Liver (tissue), 9 donors: ENCODE measurements around the gene RAMP3. TPM values are rescaled to one million over a fixed set of nuclear protein-coding genes. Genes with fewer than 3 reads are reported as not detected.

ENCODE experiments used
- DNase-seq: peaks from one replicate; pipeline ENCODE4 v3.0.0-alpha.2; 2017; ENCODE audit warnings: low spot score
- H3K27ac ChIP-seq, 2 donors: one replicate each; pipeline ENCODE4 v1.7.0; 2013; ENCODE audit warnings: inconsistent platforms in 2 of 2, low read length in 2 of 2, control low read depth in 1 of 2, low read depth in 1 of 2, mild to moderate bottlenecking in 1 of 2
- H3K27me3 ChIP-seq, 4 donors: one replicate each; pipeline versions ENCODE4 v1.6.1 to v1.7.0; 2013; ENCODE audit warnings: low read length in 3 of 4, inconsistent platforms in 1 of 4, mild to moderate bottlenecking in 1 of 4, moderate library complexity in 1 of 4; ENCODE audit not compliant: control insufficient read depth in 4 of 4, insufficient read depth in 4 of 4
- H3K36me3 ChIP-seq, 4 donors: one replicate each; pipeline versions ENCODE4 v1.6.1 to v1.7.0; 2013; ENCODE audit warnings: low read length in 3 of 4, mild to moderate bottlenecking in 3 of 4, low read depth in 1 of 4, moderate library complexity in 1 of 4; ENCODE audit not compliant: control insufficient read depth in 4 of 4, insufficient read depth in 3 of 4
- H3K4me1 ChIP-seq, 4 donors: one replicate each; pipeline versions ENCODE4 v1.6.1 to v1.7.0; 2013; ENCODE audit warnings: low read length in 3 of 4, mild to moderate bottlenecking in 3 of 4, moderate library complexity in 1 of 4; ENCODE audit not compliant: control insufficient read depth in 4 of 4, insufficient read depth in 4 of 4
- H3K4me3 ChIP-seq, 3 donors: one replicate each; pipeline versions ENCODE4 v1.6.1 to v1.7.0; 2013; ENCODE audit warnings: low read length in 3 of 3, control low read depth in 1 of 3, low read depth in 1 of 3, mild to moderate bottlenecking in 1 of 3
- H3K9ac ChIP-seq, 2 donors: one replicate each; pipeline ENCODE4 v1.7.0; 2013; ENCODE audit warnings: low read length in 2 of 2, mild to moderate bottlenecking in 2 of 2, moderate library complexity in 2 of 2, control low read depth in 1 of 2, low read depth in 1 of 2
- H3K9me3 ChIP-seq, 4 donors: one replicate each; pipeline versions ENCODE4 v1.6.1 to v1.7.0; 2013; ENCODE audit warnings: low read length in 3 of 4; ENCODE audit not compliant: control insufficient read depth in 4 of 4
- ATF3 ChIP-seq: IDR thresholded peaks from 2 replicates; pipeline ENCODE4 v1.6.1; 2016; ENCODE audit warnings: antibody characterized with exemption
- CTCF ChIP-seq: fragments of 150-350 bp; IDR thresholded peaks from 2 replicates; pipeline ENCODE4 v1.5.1; 2017; ENCODE audit warnings: improper control_type of control experiment, low read depth, low read length; ENCODE audit not compliant: missing input control
- FOXA1 ChIP-seq: IDR thresholded peaks from 2 replicates; pipeline ENCODE4 v1.6.1; 2016; ENCODE audit warnings: antibody characterized with exemption
- GABPA ChIP-seq, 2 donors: IDR thresholded peaks in 1 of 2; conservative IDR thresholded peaks in 1 of 2; 2 replicates each; pipeline ENCODE4 v1.6.1; 2016; ENCODE audit warnings: antibody characterized with exemption in 2 of 2, mild to moderate bottlenecking in 1 of 2, moderate library complexity in 1 of 2
- HNF4G ChIP-seq: IDR thresholded peaks from 2 replicates; pipeline ENCODE4 v1.6.1; 2016; ENCODE audit warnings: antibody characterized with exemption
- JUND ChIP-seq, 2 donors: IDR thresholded peaks; 2 replicates each; pipeline ENCODE4 v1.6.1; 2016; ENCODE audit warnings: antibody characterized with exemption in 2 of 2
- MAX ChIP-seq: IDR thresholded peaks from 2 replicates; pipeline ENCODE4 v1.6.1; 2016; ENCODE audit warnings: antibody characterized with exemption
- NR2F2 ChIP-seq: IDR thresholded peaks from 2 replicates; pipeline ENCODE4 v1.6.1; 2016; ENCODE audit warnings: antibody characterized with exemption
- RAD21 ChIP-seq, 2 donors: IDR thresholded peaks; 2 replicates each; pipeline ENCODE4 v1.6.1; 2016; ENCODE audit warnings: antibody characterized with exemption in 2 of 2, mild to moderate bottlenecking in 2 of 2
- REST ChIP-seq: IDR thresholded peaks from 2 replicates; pipeline ENCODE4 v1.6.1; 2016; ENCODE audit warnings: antibody characterized with exemption, mild to moderate bottlenecking
- RXRA ChIP-seq, 2 donors: IDR thresholded peaks; 2 replicates each; pipeline ENCODE4 v1.6.1; 2017 to 2018; ENCODE audit warnings: antibody characterized with exemption in 2 of 2, mild to moderate bottlenecking in 1 of 2
- TAF1 ChIP-seq: conservative IDR thresholded peaks from 2 replicates; pipeline ENCODE4 v1.6.1; 2016; ENCODE audit warnings: antibody characterized with exemption, mild to moderate bottlenecking
- ZBTB33 ChIP-seq: IDR thresholded peaks from 2 replicates; pipeline ENCODE4 v1.6.1; 2016; ENCODE audit warnings: antibody characterized with exemption
- WGBS: extraction: QIAGEN DNeasy Blood & Tissue Kit; methylation state at CpG from one replicate; pipeline ENCODE4 v1.1.7; 2013; 5-methylcytosine and 5-hydroxymethylcytosine counted together
- polyA plus RNA-seq, 2 donors: library from polyadenylated mRNA; stranded (reverse) in 1 of 2; unstranded in 1 of 2; fragments of 200-250 nt in 1 of 2; fragments of >200 nt in 1 of 2; fragmentation: Nextera tagmentation in 1 of 2; extraction: Ambion mirVana in 1 of 2; gene quantifications; one replicate each; pipeline versions ENCODE4 v1.2.1 to v1.2.3, GENCODE V29; 2013 to 2015
- total RNA-seq, 2 donors: library from RNA; depleted of rRNA; stranded (reverse); fragments of >200 nt; gene quantifications; one replicate each; pipeline ENCODE4 v1.2.3, GENCODE V29; 2014
- donor health status: healthy.
- donor health status: healthy.
- donor health status: healthy.
- donor health status: healthy.
- donor health status: healthy.

The RAMP3 gene
- total and polyA plus RNA-seq, 4 donors: 2.3 to 30.0 (median 22.2) TPM

- H3K9me3 ChIP-seq: no peaks in the 10 kb centered on the region
- H3K4me3 ChIP-seq: no peak overlapping the region
- 80% methylated on average over 5 of the region's 5 CpGs for WGBS
- H3K27ac ChIP-seq: no peak overlapping the region
- H3K9ac ChIP-seq: no peak overlapping the region
- H3K27me3 ChIP-seq: no peaks in the 10 kb centered on the region
- H3K36me3 ChIP-seq: no peaks in the 10 kb centered on the region
- no peaks in the 10 kb centered on the region for H3K4me1 ChIP-seq
- TF ChIP-seq GABPA (IDR thresholded peaks at IDR 0.05 in 1 of 2, conservative IDR thresholded peaks at IDR 0.05 in 1 of 2) (no peak), JUND (IDR thresholded peaks at IDR 0.05) (no peak), ATF3 (no peak), ZBTB33 (no peak), REST (no peak), HNF4G (no peak), RXRA (IDR thresholded peaks at IDR 0.05) (no peak), NR2F2 (no peak), TAF1 (no peak), MAX (no peak)
- no peak for DNase-seq
These were observed 18.5 kb downstream of the RAMP3 start for GRCh38 chr7:45176091-45176490.

- no peaks in the 10 kb centered on the region for H3K9me3 ChIP-seq
- H3K4me3 ChIP-seq: no peak overlapping the region
- DNase-seq: no peak
- no peaks in the 10 kb centered on the region for H3K36me3 ChIP-seq
- no peak overlapping the region for H3K9ac ChIP-seq
- no peak overlapping the region for H3K27ac ChIP-seq
- WGBS: 81% methylated on average over 19 of the region's 19 CpGs
- no peaks in the 10 kb centered on the region for H3K27me3 ChIP-seq
- H3K4me1 ChIP-seq: no peaks in the 10 kb centered on the region
- TF ChIP-seq REST (no peak), FOXA1 (no peak), GABPA (IDR thresholded peaks at IDR 0.05 in 1 of 2, conservative IDR thresholded peaks at IDR 0.05 in 1 of 2) (no peak), NR2F2 (no peak), CTCF (no peak), MAX (no peak), HNF4G (no peak), ATF3 (no peak), RAD21 (IDR thresholded peaks at IDR 0.05) (no peak), ZBTB33 (no peak)
These were observed 19.5 kb downstream of the RAMP3 start for GRCh38 chr7:45176886-45177731.
